Small intestine (tissue), 16 donors: Measurements from ENCODE around the gene CRISP3. TPM values are rescaled to one million over a fixed set of nuclear protein-coding genes. Genes with fewer than 3 reads are reported as not detected.

Source experiments
- DNase-seq, 2 donors: peaks; one replicate each; pipeline versions ENCODE4 v3.0.0 to v3.0.0-alpha.2; 2013
- FAIRE-seq: peaks from 2 replicates; lab custom pipeline; 2012; peaks lifted over from hg19 to GRCh38; lab: Jason Lieb, UNC
- H3K27ac ChIP-seq, 3 donors: one replicate each; pipeline ENCODE4 v1.5.1; 2013; ENCODE audit warnings: low read length in 2 of 3, mild to moderate bottlenecking in 2 of 3, control low read depth in 1 of 3, inconsistent platforms in 1 of 3, low read depth in 1 of 3, moderate library complexity in 1 of 3
- H3K27me3 ChIP-seq, 3 donors: one replicate each; pipeline ENCODE4 v1.6.1; 2013; ENCODE audit warnings: low read length in 3 of 3, inconsistent platforms in 1 of 3; ENCODE audit not compliant: control insufficient read depth in 3 of 3, insufficient read depth in 3 of 3
- H3K36me3 ChIP-seq, 3 donors: one replicate each; pipeline ENCODE4 v1.6.1; 2013; ENCODE audit warnings: low read length in 3 of 3, inconsistent platforms in 1 of 3, low read depth in 1 of 3, mild to moderate bottlenecking in 1 of 3, moderate library complexity in 1 of 3; ENCODE audit not compliant: control insufficient read depth in 3 of 3, insufficient read depth in 2 of 3
- H3K4me1 ChIP-seq, 3 donors: one replicate each; pipeline ENCODE4 v1.6.1; 2013; ENCODE audit warnings: low read length in 2 of 3, inconsistent platforms in 1 of 3, low read depth in 1 of 3, mild to moderate bottlenecking in 1 of 3, moderate library complexity in 1 of 3; ENCODE audit not compliant: control insufficient read depth in 3 of 3, insufficient read depth in 2 of 3
- H3K4me3 ChIP-seq, 3 donors: one replicate each; pipeline ENCODE4 v1.5.1; 2013; ENCODE audit warnings: low read length in 3 of 3, control low read depth in 1 of 3, inconsistent platforms in 1 of 3, low read depth in 1 of 3, mild to moderate bottlenecking in 1 of 3, moderate library complexity in 1 of 3
- H3K9me3 ChIP-seq, 2 donors: one replicate each; pipeline ENCODE4 v1.6.1; 2013; ENCODE audit warnings: low read depth in 1 of 2, low read length in 1 of 2; ENCODE audit not compliant: control insufficient read depth in 2 of 2, insufficient read depth in 1 of 2
- WGBS, 3 donors: extraction: QIAGEN DNeasy Blood & Tissue Kit; methylation state at CpG; one replicate each; pipeline ENCODE4 v1.1.7; 2013; 5-methylcytosine and 5-hydroxymethylcytosine counted together
- long read RNA-seq, 10 donors: transcript quantifications; one replicate each; lab custom pipeline, GENCODE V29; 2026
- polyA plus RNA-seq, 4 donors: library from polyadenylated mRNA; stranded (reverse) in 3 of 4; unstranded in 1 of 4; fragments of 200-250 nt in 3 of 4; fragments of 120-200 nt in 1 of 4; gene quantifications; one replicate each; pipeline versions ENCODE4 v1.2.1 to v1.2.3, GENCODE V29; 2013
- donor health status: healthy with polysubstance abuse.
- donor health status: control.
- donor health status: control.
- donor health status: Bipolar disorder and iron deficiency.
- donor health status: healthy.

The CRISP3 gene, protein sequence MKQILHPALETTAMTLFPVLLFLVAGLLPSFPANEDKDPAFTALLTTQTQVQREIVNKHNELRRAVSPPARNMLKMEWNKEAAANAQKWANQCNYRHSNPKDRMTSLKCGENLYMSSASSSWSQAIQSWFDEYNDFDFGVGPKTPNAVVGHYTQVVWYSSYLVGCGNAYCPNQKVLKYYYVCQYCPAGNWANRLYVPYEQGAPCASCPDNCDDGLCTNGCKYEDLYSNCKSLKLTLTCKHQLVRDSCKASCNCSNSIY
- polyA plus RNA-seq = under 1 TPM in 2 of 4 donors, not detected in 2; 0.06 to 0.13 TPM
- long read RNA-seq, donor 1 = 0 reads
- long read RNA-seq, donor 2 = 0 reads
- long read RNA-seq, donor 3 = 0 reads
- long read RNA-seq, donor 4 = 0 reads
- long read RNA-seq, donor 5 = 0 reads
- long read RNA-seq, donor 6 = 0 reads
- long read RNA-seq, donor 7 = 0 reads
- long read RNA-seq, donor 8 = 0 reads
- long read RNA-seq, donor 9 = 0 reads
- long read RNA-seq, donor 10 = 0 reads

DNA sequence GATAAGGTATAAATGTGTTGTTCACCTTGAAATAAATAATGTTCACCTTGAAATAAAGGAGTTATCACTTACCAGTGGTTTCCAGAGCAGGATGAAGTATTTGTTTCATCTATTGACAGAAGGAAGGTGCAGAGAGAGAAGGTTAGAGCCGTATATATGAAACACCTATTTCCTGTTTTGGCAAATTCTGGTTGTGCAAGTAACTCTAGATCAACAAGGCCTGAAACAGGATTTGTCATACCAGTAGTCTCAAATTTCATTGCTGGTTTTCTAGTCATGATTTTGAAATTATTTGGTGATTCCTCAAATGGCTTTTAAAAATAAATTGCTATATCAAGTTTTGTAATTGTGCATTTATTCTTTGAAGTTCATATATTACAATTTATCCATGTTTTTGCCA is at the start of gene CRISP3:
Gene CRISP3 (minus strand): TSS at position 130 of the 400 bp plus-strand sequence. CDS start 21 bp downstream, at position 109.
- no peaks in the 10 kb centered on the region for H3K27me3 ChIP-seq
- H3K9me3 ChIP-seq = no peaks in the 10 kb centered on the region
- no peaks in the 10 kb centered on the region for H3K36me3 ChIP-seq
- H3K4me3 ChIP-seq = no peak within 1 kb of the TSS
- no peak for DNase-seq
- H3K27ac ChIP-seq = no peak within 1 kb of the TSS
- peaks cover 0 to 5% (median 0%) of the 10 kb centered on the region in 3 donors for H3K4me1 ChIP-seq
- WGBS, 3 donors = 18 to 38% (median 27%) methylated on average over 1 of the region's 1 CpG
- FAIRE-seq = no peak

DNA sequence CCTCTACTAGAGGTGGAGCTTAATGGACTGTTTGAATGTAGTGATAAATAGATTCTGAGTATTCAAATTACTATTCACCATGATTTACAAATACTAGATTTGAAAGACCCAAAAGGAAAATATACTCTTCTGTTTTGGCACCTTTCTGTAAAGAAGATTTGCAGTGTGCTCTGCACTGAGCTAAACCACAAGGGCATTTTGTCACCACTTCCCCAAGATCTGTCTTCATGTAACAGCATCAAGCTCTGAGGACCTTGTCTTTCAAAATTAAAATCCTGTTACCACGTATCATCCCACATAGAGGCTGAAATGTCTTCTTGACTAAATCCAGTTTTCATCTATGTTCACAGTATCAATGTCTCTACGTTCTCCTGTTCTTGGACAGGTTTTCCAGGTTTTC is 46.2 kb upstream of the CRISP3 start:
- FAIRE-seq (no peak), DNase-seq (no peak)
- Histone ChIP-seq H3K36me3 (no peaks in the 10 kb centered on the region), H3K4me1 (no peaks in the 10 kb centered on the region), H3K9me3 (no peaks in the 10 kb centered on the region), H3K4me3 (no peak overlapping the region), H3K27ac (no peak overlapping the region), H3K27me3 (no peaks in the 10 kb centered on the region)
- 60 to 74% (median 60%) methylated on average over 2 of the region's 2 CpGs for WGBS, 3 donors

DNA sequence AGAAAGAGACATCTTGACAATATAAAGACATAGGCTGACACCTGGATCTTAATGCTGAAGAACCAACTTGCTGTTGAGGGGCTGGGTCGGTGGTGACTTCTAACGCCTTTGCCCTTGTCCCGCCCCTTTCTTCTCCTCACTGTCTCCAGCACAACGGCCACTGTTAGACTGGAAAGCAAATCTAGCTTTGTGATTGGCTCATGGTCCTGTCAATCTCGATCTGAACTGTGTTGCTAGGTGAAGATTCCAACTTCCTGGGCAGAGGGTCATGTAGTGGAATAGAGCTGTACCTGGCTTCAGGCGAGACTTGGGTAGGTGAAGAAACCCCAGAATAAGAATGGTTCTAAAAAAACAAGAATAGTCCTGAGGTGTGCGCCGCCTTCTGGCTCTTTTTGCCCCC is 43.0 kb upstream of the CRISP3 start, which contains the start of gene PGK2:
Gene PGK2 (minus strand): TSS at position 110 of the 400 bp plus-strand sequence. CDS start 98 bp downstream, at position 12.
- WGBS, 3 donors = 81 to 84% (median 81%) methylated on average over 8 of the region's 8 CpGs
- no peak for FAIRE-seq
- H3K27me3 ChIP-seq = no peaks in the 10 kb centered on the region
- H3K27ac ChIP-seq = no peak within 1 kb of the TSS
- H3K9me3 ChIP-seq = no peaks in the 10 kb centered on the region
- H3K4me1 ChIP-seq = no peaks in the 10 kb centered on the region
- no peak within 1 kb of the TSS for H3K4me3 ChIP-seq
- no peaks in the 10 kb centered on the region for H3K36me3 ChIP-seq
- DNase-seq = no peak

DNA sequence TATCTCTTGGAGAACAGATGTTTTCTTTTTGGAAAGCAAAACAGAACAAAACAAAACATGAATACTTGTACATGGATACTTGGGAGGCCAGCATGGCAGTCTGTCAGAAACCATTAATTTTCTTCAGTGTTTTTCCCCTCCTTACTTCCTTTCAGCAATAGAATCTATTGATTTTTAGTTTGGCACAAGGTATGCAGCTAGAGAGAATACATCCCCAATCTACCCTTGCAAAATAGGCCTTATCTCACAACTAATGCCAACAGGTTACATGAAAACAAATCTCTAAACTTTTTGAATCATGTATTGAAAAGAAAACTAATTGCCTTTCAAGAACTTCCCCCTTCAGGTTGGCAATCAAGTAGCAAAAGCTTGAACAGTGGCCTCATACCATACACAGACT is 40.1 kb upstream of the CRISP3 start:
- H3K4me3 ChIP-seq = no peak overlapping the region
- no peak overlapping the region for H3K27ac ChIP-seq
- H3K4me1 ChIP-seq = no peaks in the 10 kb centered on the region
- no peaks in the 10 kb centered on the region for H3K27me3 ChIP-seq
- no peaks in the 10 kb centered on the region for H3K9me3 ChIP-seq
- FAIRE-seq = no peak
- no peaks in the 10 kb centered on the region for H3K36me3 ChIP-seq
- DNase-seq = no peak

DNA sequence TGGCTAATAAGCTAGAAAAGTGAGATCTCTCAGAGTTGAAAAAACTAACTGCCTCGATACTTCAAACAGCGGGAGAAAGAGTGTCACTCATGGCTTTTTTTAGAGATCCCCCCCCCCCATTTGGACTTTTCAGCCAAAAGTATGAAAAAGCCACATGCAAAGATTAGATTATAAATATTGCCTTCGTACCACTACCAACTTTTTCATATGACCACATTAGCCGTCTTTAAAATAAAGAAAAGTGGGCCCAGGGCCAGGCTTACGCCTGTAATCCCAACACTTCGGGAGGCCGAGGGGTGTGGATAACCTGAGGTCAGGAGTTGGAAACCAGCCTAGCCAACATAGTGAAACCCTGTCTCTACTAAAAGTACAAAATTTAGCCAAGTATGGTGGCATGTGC is 38.5 kb upstream of the CRISP3 start:
- no peaks in the 10 kb centered on the region for H3K9me3 ChIP-seq
- no peaks in the 10 kb centered on the region for H3K27me3 ChIP-seq
- H3K4me1 ChIP-seq = no peaks in the 10 kb centered on the region
- no peak overlapping the region for H3K4me3 ChIP-seq
- FAIRE-seq (no peak), DNase-seq (no peak)
- whole genome bisulfite sequencing, 3 donors = 91 to 92% (median 91%) methylated on average over 7 of the region's 7 CpGs
- no peaks in the 10 kb centered on the region for H3K36me3 ChIP-seq
- no peak overlapping the region for H3K27ac ChIP-seq

DNA sequence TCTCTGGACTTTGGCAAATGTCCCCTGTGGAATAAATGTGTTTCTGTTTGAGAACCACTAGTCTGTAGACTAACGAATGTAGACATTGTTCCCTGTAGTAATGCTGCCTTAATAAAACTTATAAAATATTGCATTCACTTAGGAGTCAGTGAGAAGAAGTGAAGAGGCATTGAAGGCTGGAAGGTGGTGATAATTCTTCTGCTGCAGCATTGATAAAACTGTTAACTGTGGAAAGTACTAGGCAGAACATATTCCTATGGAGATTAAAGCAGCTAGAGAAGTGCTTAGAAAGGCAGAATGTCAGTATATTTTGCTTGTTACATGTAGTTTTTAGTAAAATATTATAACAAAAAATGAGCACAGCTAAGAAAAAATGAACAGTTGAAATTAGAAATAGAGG is 38.1 kb upstream of the CRISP3 start:
- DNase-seq = no peak
- WGBS, 3 donors = 58 to 73% (median 67%) methylated on average over 1 of the region's 1 CpG
- Histone ChIP-seq H3K36me3 (no peaks in the 10 kb centered on the region), H3K4me1 (no peaks in the 10 kb centered on the region), H3K4me3 (no peak overlapping the region), H3K9me3 (no peaks in the 10 kb centered on the region), H3K27me3 (no peaks in the 10 kb centered on the region), H3K27ac (no peak overlapping the region)
- no peak for FAIRE-seq

DNA sequence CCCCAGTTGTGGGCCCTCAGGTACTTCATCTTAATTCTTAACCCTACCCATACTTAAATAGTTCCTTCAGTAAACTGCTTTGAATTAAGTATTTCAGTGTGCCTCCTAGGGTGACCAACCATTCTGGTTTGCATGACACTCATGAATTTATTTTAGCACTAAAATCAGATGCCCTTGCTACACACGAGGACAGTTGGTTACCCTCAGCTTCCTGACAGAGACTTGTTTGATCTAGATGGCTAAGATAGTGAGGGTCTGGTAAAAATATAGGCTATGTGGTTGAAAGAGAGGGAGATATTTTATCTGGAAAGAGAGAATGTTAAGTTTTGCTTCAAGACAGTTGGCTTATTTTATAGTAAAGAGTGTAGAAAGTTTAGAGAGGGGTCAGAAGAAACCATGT is 32.3 kb upstream of the CRISP3 start:
- Histone ChIP-seq H3K4me3 (no peak overlapping the region), H3K4me1 (no peaks in the 10 kb centered on the region), H3K36me3 (no peaks in the 10 kb centered on the region), H3K27ac (no peak overlapping the region), H3K9me3 (no peaks in the 10 kb centered on the region), H3K27me3 (no peaks in the 10 kb centered on the region)
- FAIRE-seq (no peak), DNase-seq (no peak)
- WGBS, 3 donors = 13 to 30% (median 24%) methylated on average over 1 of the region's 1 CpG

DNA sequence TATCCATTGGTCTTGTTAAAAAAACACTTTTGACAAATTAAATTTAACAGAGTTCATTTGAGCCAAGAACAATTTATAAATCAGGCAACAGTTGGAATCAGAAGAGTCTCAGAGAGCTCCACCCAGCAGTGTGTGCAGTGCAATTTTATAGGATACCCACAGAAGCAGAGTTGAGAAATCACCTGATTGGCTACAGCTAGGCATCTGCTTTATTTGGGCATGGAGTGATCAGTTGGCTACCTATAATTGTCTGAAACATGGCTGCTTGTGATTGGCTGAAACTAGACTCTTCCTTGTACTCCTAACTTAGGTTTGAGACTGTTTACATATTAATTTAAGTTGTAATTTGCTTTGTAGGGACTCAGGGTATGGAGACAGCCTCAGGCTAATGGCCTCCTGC is 30.9 kb upstream of the CRISP3 start:
- H3K9me3 ChIP-seq = no peaks in the 10 kb centered on the region
- DNase-seq (no peak), FAIRE-seq (no peak)
- no peaks in the 10 kb centered on the region for H3K27me3 ChIP-seq
- no peak overlapping the region for H3K4me3 ChIP-seq
- no peaks in the 10 kb centered on the region for H3K4me1 ChIP-seq
- no peaks in the 10 kb centered on the region for H3K36me3 ChIP-seq
- no peak overlapping the region for H3K27ac ChIP-seq
